Prostate gland (tissue), 2 donors: ENCODE results near the gene HGFAC. TPM values are rescaled to one million over a fixed set of nuclear protein-coding genes. Genes with fewer than 3 reads are reported as not detected.
A peak's percentile ranks its signal among the peaks of the same experiment; 100 is the strongest.

Source experiments
- DNase-seq: peaks from one replicate; pipeline ENCODE4 v3.0.0-alpha.2; 2019; ENCODE audit warnings: low spot score
- H3K27ac ChIP-seq, 2 donors: fragments of 200-600 bp; sonication (generic); 2 replicates each; pipeline ENCODE4 v1.5.1; 2017 to 2019
- H3K27me3 ChIP-seq: fragments of 200-600 bp; sonication (generic); replicated peaks from 2 replicates; pipeline ENCODE4 v1.5.1; 2019; ENCODE audit not compliant: insufficient read depth
- H3K36me3 ChIP-seq, 2 donors: fragments of 200-600 bp; sonication (generic); 1 replicate in 1 of 2; 2 replicates in 1 of 2; pipeline versions ENCODE4 v1.5.1 to v1.8.1; 2017 to 2019
- H3K4me1 ChIP-seq: fragments of 200-600 bp; sonication (generic); replicated peaks from 2 replicates; pipeline ENCODE4 v1.5.1; 2019
- H3K4me3 ChIP-seq, 2 donors: fragments of 200-600 bp; sonication (generic); 2 replicates each; pipeline ENCODE4 v1.5.1; 2017 to 2019
- H3K9me3 ChIP-seq: fragments of 200-600 bp; sonication (generic); 2 replicates; pipeline ENCODE4 v1.5.1; 2017
- POLR2A ChIP-seq: fragments of 450-650 bp; IDR thresholded peaks from one replicate; pipeline ENCODE4 v1.6.1; 2016; ENCODE audit warnings: antibody characterized with exemption, mild to moderate bottlenecking
- POLR2AphosphoS5 ChIP-seq: sonication (generic); formaldehyde crosslinking; IDR thresholded peaks from one replicate; pipeline ENCODE4 v1.6.1; 2017; ENCODE audit warnings: antibody characterized with exemption
- WGBS: methylation state at CpG from one replicate; pipeline ENCODE4 v1.1.5; 2018; 5-methylcytosine and 5-hydroxymethylcytosine counted together
- intact Hi-C: fragments of 100-400 bp; cut with DNase I; formaldehyde crosslinking; loops from one replicate; pipeline ENCODE4 v1.14.2; 2022
- total RNA-seq, 2 donors: library from RNA; depleted of rRNA; stranded (reverse); fragments of >200 nt; gene quantifications; one replicate each; pipeline ENCODE4 v1.1.0, GENCODE V29; 2016
- TF ChIP-seq, protein P1 (sequence below), 4 experiments: fragments of 200-600 bp in 2 of 4; fragments of 450-650 bp in 2 of 4; sonication (generic) in 2 of 4; IDR thresholded peaks; 1 replicate in 3 of 4; 2 replicates in 1 of 4; pipeline ENCODE4 v1.5.1; 2016 to 2019; ENCODE audit warnings: antibody characterized with exemption in 4 of 4, mild to moderate bottlenecking in 2 of 4, moderate library complexity in 2 of 4

The HGFAC gene
- total RNA-seq, 2 donors from 2014 or later: 0.27 to 1.9 TPM

- DNase-seq: no peak
- no peak for TF ChIP-seq POLR2A
- TF ChIP-seq, protein P1, sequence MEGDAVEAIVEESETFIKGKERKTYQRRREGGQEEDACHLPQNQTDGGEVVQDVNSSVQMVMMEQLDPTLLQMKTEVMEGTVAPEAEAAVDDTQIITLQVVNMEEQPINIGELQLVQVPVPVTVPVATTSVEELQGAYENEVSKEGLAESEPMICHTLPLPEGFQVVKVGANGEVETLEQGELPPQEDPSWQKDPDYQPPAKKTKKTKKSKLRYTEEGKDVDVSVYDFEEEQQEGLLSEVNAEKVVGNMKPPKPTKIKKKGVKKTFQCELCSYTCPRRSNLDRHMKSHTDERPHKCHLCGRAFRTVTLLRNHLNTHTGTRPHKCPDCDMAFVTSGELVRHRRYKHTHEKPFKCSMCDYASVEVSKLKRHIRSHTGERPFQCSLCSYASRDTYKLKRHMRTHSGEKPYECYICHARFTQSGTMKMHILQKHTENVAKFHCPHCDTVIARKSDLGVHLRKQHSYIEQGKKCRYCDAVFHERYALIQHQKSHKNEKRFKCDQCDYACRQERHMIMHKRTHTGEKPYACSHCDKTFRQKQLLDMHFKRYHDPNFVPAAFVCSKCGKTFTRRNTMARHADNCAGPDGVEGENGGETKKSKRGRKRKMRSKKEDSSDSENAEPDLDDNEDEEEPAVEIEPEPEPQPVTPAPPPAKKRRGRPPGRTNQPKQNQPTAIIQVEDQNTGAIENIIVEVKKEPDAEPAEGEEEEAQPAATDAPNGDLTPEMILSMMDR (IDR thresholded peaks at IDR 0.05): no peak
- TF ChIP-seq POLR2AphosphoS5: no peak
- H3K4me3 ChIP-seq: no peak overlapping the region
- H3K36me3 ChIP-seq: no peaks in the 10 kb centered on the region
- intact Hi-C loops: no loop called here
- no peaks in the 10 kb centered on the region for H3K9me3 ChIP-seq
- H3K27me3 ChIP-seq: no peaks in the 10 kb centered on the region
- no peaks in the 10 kb centered on the region for H3K4me1 ChIP-seq
- peak overlapping the region; percentile 33 to 63 for H3K27ac ChIP-seq
- WGBS: 76% methylated on average over 22 of the region's 22 CpGs
Observed at GRCh38 chr4:3436048-3436797, 5.5 kb upstream of the HGFAC start.

GRCh38 chr4:3436798-3437581 is 4.8 kb upstream of the HGFAC start:
- Histone ChIP-seq H3K4me3 (no peak overlapping the region), H3K27ac (peak overlapping the region; percentile 33 to 63), H3K27me3 (no peaks in the 10 kb centered on the region), H3K4me1 (no peaks in the 10 kb centered on the region), H3K9me3 (no peaks in the 10 kb centered on the region), H3K36me3 (no peaks in the 10 kb centered on the region)
- WGBS: 56% methylated on average over 15 of the region's 19 CpGs
- intact Hi-C loops: no loop called here
- peak; percentile 80 for TF ChIP-seq POLR2AphosphoS5
- peak; percentile 59 for TF ChIP-seq POLR2A
- TF ChIP-seq, protein P1 (IDR thresholded peaks at IDR 0.05): no peak
- peak; percentile 90 for DNase-seq

DNA sequence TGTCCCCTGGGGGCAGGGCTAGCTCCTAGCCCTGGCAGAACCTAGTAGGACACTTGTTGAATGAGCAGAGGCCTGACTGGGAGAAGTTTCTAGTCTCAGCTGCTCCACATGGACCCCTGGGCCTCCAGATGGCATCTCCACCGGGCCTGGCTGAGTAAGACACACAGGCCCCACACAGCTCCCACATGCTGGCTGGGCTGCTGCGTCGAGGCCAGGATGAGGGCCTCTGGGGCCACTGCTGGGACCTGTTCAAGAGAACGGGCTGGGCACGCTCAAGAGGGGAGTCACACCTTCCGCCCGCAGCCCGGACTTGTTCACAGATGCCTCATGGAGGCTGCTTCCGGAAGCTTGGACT is 4.2 kb upstream of the HGFAC start:
- TF ChIP-seq POLR2AphosphoS5: no peak
- TF ChIP-seq POLR2A: no peak
- TF ChIP-seq, protein P1 (IDR thresholded peaks at IDR 0.05): no peak
- DNase-seq: no peak
- Histone ChIP-seq H3K4me1 (no peaks in the 10 kb centered on the region), H3K27me3 (no peaks in the 10 kb centered on the region), H3K36me3 (no peaks in the 10 kb centered on the region), H3K9me3 (no peaks in the 10 kb centered on the region), H3K27ac (peak overlapping the region in 1 of 2 donors; percentile 21), H3K4me3 (no peak overlapping the region)
- 82% methylated on average over 7 of the region's 9 CpGs for WGBS
- intact Hi-C loops: no loop called here

DNA sequence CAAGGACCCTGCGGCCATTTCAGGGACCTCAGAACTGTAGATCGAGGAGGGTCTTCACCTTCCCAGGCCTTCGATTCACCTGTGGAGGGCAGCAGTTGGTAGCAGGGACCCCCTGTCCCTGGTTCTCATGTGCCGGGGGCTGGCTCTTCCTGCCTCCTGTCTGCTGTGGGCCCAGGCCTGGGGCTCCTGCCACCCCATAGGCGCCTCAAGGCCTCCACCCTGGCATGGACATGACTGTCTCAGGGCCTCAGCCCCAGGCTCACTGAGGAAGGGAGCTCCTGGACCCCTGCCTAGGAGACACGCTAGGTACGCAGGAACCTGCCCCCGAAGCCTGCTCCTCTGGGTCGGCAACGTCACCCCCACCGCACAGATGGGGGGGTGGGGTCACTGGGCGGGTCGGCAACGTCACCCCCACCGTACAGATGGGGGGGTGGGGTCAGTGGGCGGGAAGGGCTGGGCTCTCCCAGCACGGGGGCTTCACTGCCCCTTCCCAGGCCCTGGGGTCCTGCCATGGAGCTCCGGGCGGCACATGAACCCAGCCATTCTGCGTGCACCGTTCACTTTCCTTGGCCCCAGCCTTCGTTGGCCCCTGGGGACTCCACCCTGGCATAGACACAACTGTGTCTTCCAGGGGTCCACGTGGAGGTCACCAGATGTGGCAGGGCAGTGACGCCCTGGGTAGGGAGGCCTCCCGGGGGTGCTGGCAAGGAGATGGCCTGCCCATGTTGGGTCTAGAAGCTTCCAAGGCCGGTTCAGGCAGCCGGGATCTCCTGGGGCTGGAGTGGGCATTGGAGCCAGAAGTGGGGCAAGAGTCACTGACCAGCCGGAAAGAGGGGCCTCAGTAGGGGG is 3.5 kb upstream of the HGFAC start:
- H3K36me3 ChIP-seq: no peaks in the 10 kb centered on the region
- no peak for DNase-seq
- 68% methylated on average over 28 of the region's 28 CpGs for WGBS
- no peaks in the 10 kb centered on the region for H3K27me3 ChIP-seq
- no peak for TF ChIP-seq POLR2A
- no peak for TF ChIP-seq POLR2AphosphoS5
- TF ChIP-seq, protein P1 (IDR thresholded peaks at IDR 0.05): no peak
- no peaks in the 10 kb centered on the region for H3K4me1 ChIP-seq
- H3K27ac ChIP-seq: no peak overlapping the region
- intact Hi-C loops: no loop called here
- no peak overlapping the region for H3K4me3 ChIP-seq
- no peaks in the 10 kb centered on the region for H3K9me3 ChIP-seq
